Endothelial cell of coronary artery (primary cell): Measurements from ENCODE around the gene AQP3. TPM values are rescaled to one million over a fixed set of nuclear protein-coding genes. Genes with fewer than 3 reads are reported as not detected.

Experiments
- total RNA-seq: library from RNA; depleted of rRNA; stranded (reverse); fragments of >200 nt; gene quantifications from 2 replicates; pipeline ENCODE4 v1.2.3, GENCODE V29; 2014

Gene AQP3
- 0.19 and 0.27 TPM in 2 replicates for total RNA-seq

GRCh38 chr9:33446946-33447798, at the start of gene AQP3:
TSS of gene AQP3 (minus strand) at chr9:33447593. CDS start at chr9:33447530, 63 bp downstream.

GRCh38 chr9:33473643-33474352, 26.4 kb upstream of the AQP3 start, which contains the start of gene NOL6:
TSS of gene NOL6 (minus strand) at chr9:33473924. CDS start at chr9:33473842, 82 bp downstream.

GRCh38 chr9:33402371-33402770, 45.0 kb downstream of the AQP3 start, which contains the start of gene AQP7:
TSS of gene AQP7 (minus strand) at chr9:33402568. CDS start at chr9:33401262, 1,306 bp downstream.

Other genes starting within 250 kb of the AQP3 start
- not detected in 2 replicates for gene SPINK4, start 207.4 kb downstream of the AQP3 start, total RNA-seq
- gene BAG1, start 182.9 kb downstream of the AQP3 start, total RNA-seq = 24.1 and 24.7 TPM in 2 replicates
- 76.5 and 108 TPM in 2 replicates for gene CHMP5, start 182.5 kb downstream of the AQP3 start, total RNA-seq
- gene NFX1, start 157.1 kb downstream of the AQP3 start, total RNA-seq = 13.6 and 15.2 TPM in 2 replicates
- gene AQP7, start 45.0 kb downstream of the AQP3 start, total RNA-seq = 0.09 TPM in 1 of 2 replicates, not detected in the other
- 21.7 and 26.1 TPM in 2 replicates for gene NOL6, start 26.3 kb upstream of the AQP3 start, total RNA-seq
- 0.94 and 2.7 TPM in 2 replicates for gene ANKRD18B, start 76.7 kb upstream of the AQP3 start, total RNA-seq